ENCODE data around the gene ADAM12.

DNA sequence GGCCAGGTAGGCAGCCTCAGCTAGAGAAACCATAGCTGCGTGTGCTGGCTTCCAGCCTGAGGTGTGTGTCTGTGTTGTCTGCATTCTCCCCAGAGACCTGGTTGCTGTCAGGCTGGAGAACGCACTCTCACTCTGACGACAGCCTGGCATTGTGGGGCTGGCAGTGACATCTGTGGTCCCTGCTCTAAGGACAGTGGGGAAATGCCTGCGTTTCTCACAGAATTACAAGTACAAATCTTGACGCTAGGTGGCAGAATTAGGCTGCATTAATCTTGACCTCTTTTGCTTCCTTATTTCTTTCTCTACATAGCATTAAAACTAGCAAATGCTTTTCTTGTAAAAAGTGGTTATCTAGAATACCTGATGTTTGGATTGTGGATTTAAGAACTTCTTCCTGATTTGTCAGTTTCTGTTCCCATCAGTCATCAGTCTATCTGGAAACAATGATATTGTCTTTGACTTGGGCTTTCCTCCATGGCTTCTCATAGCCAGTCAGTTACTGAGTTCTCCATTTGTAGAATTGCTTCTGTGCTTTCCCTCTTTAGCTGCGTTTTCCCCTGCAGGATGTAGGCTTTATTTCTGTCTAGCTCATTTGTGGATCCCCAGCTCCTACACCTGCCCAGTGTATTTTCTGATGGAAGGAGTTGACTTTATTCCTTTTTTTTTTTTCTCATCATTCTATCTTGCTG is 405.9 kb downstream of the ADAM12 start:
- TF ChIP-seq EZH2phosphoT487 (IDR thresholded peaks at IDR 0.05; ENCODE audit: unreplicated experiment) (no peak), CTCF (conservative IDR thresholded peaks at IDR 0.05; ENCODE audit: low read depth in 2 of 2) (peak; percentile 73 to 74), POLR2AphosphoS5 (IDR thresholded peaks at IDR 0.05; ENCODE audit: low read depth) (no peak), EZH2 (IDR thresholded peaks at IDR 0.05; ENCODE audit: low read depth, unreplicated experiment) (no peak)
